COLO668 (cell line): ENCODE results near the gene FAM149B1.

Experiments
- DNase-seq: peaks from one replicate; lab custom pipeline; 2025; ENCODE audit not compliant: unreplicated experiment; lab: John Stamatoyannopoulos, UW

The FAM149B1 gene

DNA sequence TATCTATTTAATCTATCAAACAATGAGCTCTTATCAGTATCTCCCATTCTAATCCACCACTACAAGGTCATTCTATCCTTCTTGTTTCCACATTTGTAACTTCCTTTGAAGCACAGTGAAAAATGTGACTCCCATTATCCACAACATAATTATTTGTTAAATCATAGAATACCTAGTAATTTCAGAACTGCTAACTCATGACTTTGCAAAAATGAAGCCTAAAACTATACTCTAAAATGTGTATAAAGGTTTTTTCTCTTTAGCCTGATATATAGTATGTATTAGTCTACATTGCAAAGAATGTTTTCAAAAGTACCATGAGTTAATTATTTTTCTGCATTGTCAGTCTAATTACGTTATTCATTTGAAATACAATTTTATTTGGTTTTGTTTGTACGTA, 96.5 kb downstream of the FAM149B1 start:
- DNase-seq = no peak

GRCh38 chr10:73281097-73281496, 113.2 kb downstream of the FAM149B1 start:
- no peak for DNase-seq

DNA sequence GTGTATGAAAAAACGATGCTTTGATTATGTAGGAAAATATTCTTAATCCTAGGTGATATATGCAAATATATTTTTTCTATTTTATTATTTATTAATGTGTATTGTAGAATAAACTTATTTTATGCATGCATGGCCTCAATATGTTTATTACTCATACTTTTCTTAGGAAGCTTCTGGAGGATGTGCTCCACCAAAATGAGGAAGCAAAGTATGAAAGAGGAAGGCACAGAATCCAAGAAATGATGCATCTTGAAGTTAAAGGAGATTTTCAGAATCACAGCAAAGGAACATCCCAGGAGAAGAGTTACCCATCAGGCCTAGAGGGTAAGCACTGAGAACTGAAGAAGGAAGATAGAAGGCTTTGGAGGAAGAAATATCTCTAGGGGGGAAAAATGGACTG, 119.5 kb downstream of the FAM149B1 start:
- DNase-seq = no peak

- no peak for DNase-seq
Observed at GRCh38 chr10:73289958-73290357, 122.0 kb downstream of the FAM149B1 start.

- DNase-seq = no peak
Observed at GRCh38 chr10:73293461-73293860, 125.5 kb downstream of the FAM149B1 start.
